Measurements from ENCODE around the gene NSD2. TPM values are rescaled to one million over a fixed set of nuclear protein-coding genes. Genes with fewer than 3 reads are reported as not detected.

Gene NSD2
- total and polyA plus RNA-seq, 2 experiments from 2014 or later = 25.7 to 30.8 TPM

GRCh38 chr4:1967512-1968149 lies 96.4 kb downstream of the NSD2 start:
- Histone ChIP-seq H3K36me3 (replicated peaks; ENCODE audit: insufficient read depth, low read depth) (no peaks in the 10 kb centered on the region), H3K4me1 (ENCODE audit: insufficient read depth) (peaks cover 5% of the 10 kb centered on the region), H2AFZ (no peak overlapping the region), H3K4me2 (no peak overlapping the region), H3K27ac (no peak overlapping the region), H3K9me2 (replicated peaks; ENCODE audit: insufficient read depth) (no peaks in the 10 kb centered on the region), H3K27me3 (no peaks in the 10 kb centered on the region), H3K4me3 (no peak overlapping the region), H4K20me1 (ENCODE audit: insufficient read depth, poor library complexity, severe bottlenecking) (no peaks in the 10 kb centered on the region), H3K9me3 (ENCODE audit: low read depth) (no peaks in the 10 kb centered on the region), H3K79me2 (no peaks in the 10 kb centered on the region)
- no peak for TF ChIP-seq EZH2 (IDR thresholded peaks at IDR 0.05; ENCODE audit: borderline replicate concordance)
- no peak for TF ChIP-seq EZH2phosphoT487 (IDR thresholded peaks at IDR 0.05; ENCODE audit: low read depth, severe bottlenecking, unreplicated experiment)
- TF ChIP-seq CTCF (IDR thresholded peaks at IDR 0.05; ENCODE audit: poor library complexity) = no peak
- WGBS (ENCODE audit: low lambda C conversion rate, missing lambda C conversion rate) = 91% methylated on average over 5 of the region's 5 CpGs
- no peak for DNase-seq (ENCODE audit: low spot score)

- DNase-seq (ENCODE audit: low spot score) = no peak
- Histone ChIP-seq H3K4me1 (ENCODE audit: insufficient read depth) (peaks cover 5% of the 10 kb centered on the region), H3K79me2 (no peaks in the 10 kb centered on the region), H3K27ac (no peak overlapping the region), H3K9me3 (ENCODE audit: low read depth) (no peaks in the 10 kb centered on the region), H3K9me2 (replicated peaks; ENCODE audit: insufficient read depth) (no peaks in the 10 kb centered on the region), H3K4me3 (no peak overlapping the region), H3K4me2 (no peak overlapping the region), H4K20me1 (ENCODE audit: insufficient read depth, poor library complexity, severe bottlenecking) (no peaks in the 10 kb centered on the region), H2AFZ (no peak overlapping the region), H3K27me3 (no peaks in the 10 kb centered on the region), H3K36me3 (replicated peaks; ENCODE audit: insufficient read depth, low read depth) (no peaks in the 10 kb centered on the region)
- TF ChIP-seq EZH2 (IDR thresholded peaks at IDR 0.05; ENCODE audit: borderline replicate concordance) = no peak
- TF ChIP-seq EZH2phosphoT487 (IDR thresholded peaks at IDR 0.05; ENCODE audit: low read depth, severe bottlenecking, unreplicated experiment) = no peak
- no peak for TF ChIP-seq CTCF (IDR thresholded peaks at IDR 0.05; ENCODE audit: poor library complexity)
- WGBS (ENCODE audit: low lambda C conversion rate, missing lambda C conversion rate) = over 99% methylated on average over 7 of the region's 7 CpGs
Measured at GRCh38 chr4:1968686-1969295, 97.6 kb downstream of the NSD2 start.

GRCh38 chr4:1969928-1970723 lies 98.9 kb downstream of the NSD2 start:
- Histone ChIP-seq H3K79me2 (no peaks in the 10 kb centered on the region), H3K27me3 (no peaks in the 10 kb centered on the region), H2AFZ (no peak overlapping the region), H3K9me2 (replicated peaks; ENCODE audit: insufficient read depth) (no peaks in the 10 kb centered on the region), H3K9me3 (ENCODE audit: low read depth) (no peaks in the 10 kb centered on the region), H3K4me3 (no peak overlapping the region), H3K27ac (no peak overlapping the region), H3K4me2 (no peak overlapping the region), H4K20me1 (ENCODE audit: insufficient read depth, poor library complexity, severe bottlenecking) (no peaks in the 10 kb centered on the region), H3K4me1 (ENCODE audit: insufficient read depth) (peaks cover 5% of the 10 kb centered on the region), H3K36me3 (replicated peaks; ENCODE audit: insufficient read depth, low read depth) (no peaks in the 10 kb centered on the region)
- WGBS (ENCODE audit: low lambda C conversion rate, missing lambda C conversion rate) = 95% methylated on average over 17 of the region's 17 CpGs
- TF ChIP-seq EZH2phosphoT487 (IDR thresholded peaks at IDR 0.05; ENCODE audit: low read depth, severe bottlenecking, unreplicated experiment) (no peak), EZH2 (IDR thresholded peaks at IDR 0.05; ENCODE audit: borderline replicate concordance) (no peak), CTCF (IDR thresholded peaks at IDR 0.05; ENCODE audit: poor library complexity) (no peak)
- no peak for DNase-seq (ENCODE audit: low spot score)
